GM12878 (cell line): ENCODE results near the gene DQX1. TPM values are rescaled to one million over a fixed set of nuclear protein-coding genes. Genes with fewer than 3 reads are reported as not detected.

Experiments
- ATAC-seq: fragments of 200-7000 bp; cut with Tn5 transposase; 3 replicates; pipeline ENCODE4 v1.9.1; 2020; ENCODE audit warnings: mild to moderate bottlenecking, moderate library complexity
- BruUV-seq: library from RNA; stranded (reverse); fragments of 400-500 nt; replicated peaks from 2 replicates; lab custom pipeline; 2021; lab: Mats Ljungman, UMichigan
- CTCF ChIA-PET: fragments of 300-600 bp; sonication (Branson Sonifier 250); formaldehyde crosslinking; extraction: SDS; loops from one replicate; lab custom pipeline; 2021; ENCODE audit warnings: inconsistent platforms; lab: Yijun Ruan, JAX
- POLR2A ChIA-PET: fragments of 350-600 bp; formaldehyde crosslinking; extraction: SDS; loops from one replicate; lab custom pipeline; 2021; ENCODE audit warnings: inconsistent platforms; lab: Charles Lee
- RAD21 ChIA-PET: fragments of 300-600 bp; sonication (Branson Sonifier 250); formaldehyde crosslinking; loops from one replicate; lab custom pipeline; 2023; ENCODE audit warnings: antibody characterized with exemption; ENCODE audit not compliant: unreplicated experiment; lab: Charles Lee
- SMC1A ChIA-PET: fragments of 300-600 bp; sonication (Branson Sonifier 250); formaldehyde crosslinking; loops from one replicate; lab custom pipeline; 2023; ENCODE audit not compliant: unreplicated experiment, uncharacterized antibody; lab: Charles Lee
- DNase-seq: peaks from one replicate; pipeline ENCODE4 v3.0.0-alpha.2; 2011; ENCODE audit warnings: low read depth, low spot score
- FAIRE-seq: peaks from 3 replicates; lab custom pipeline; 2011; peaks lifted over from hg19 to GRCh38; lab: Jason Lieb, UNC
- H2AFZ ChIP-seq: 2 replicates; pipeline ENCODE4 v1.6.0; 2011; ENCODE audit warnings: low read depth, low read length, control low read depth; ENCODE audit not compliant: control insufficient read depth
- H3K27ac ChIP-seq: 2 replicates; pipeline ENCODE4 v1.5.1; 2011; ENCODE audit warnings: control low read depth; ENCODE audit not compliant: control insufficient read depth, insufficient read depth
- H3K27me3 ChIP-seq, 2 experiments: replicated peaks in 1 of 2; 2 replicates each; pipeline versions ENCODE4 v1.6.0 to v1.6.1; 2011; ENCODE audit warnings: low read length in 1 of 2; ENCODE audit not compliant: control insufficient read depth in 2 of 2, insufficient read depth in 2 of 2
- H3K36me3 ChIP-seq, 2 experiments: 2 replicates each; pipeline ENCODE4 v1.5.1; 2011; ENCODE audit warnings: low read length in 1 of 2; ENCODE audit not compliant: control insufficient read depth in 2 of 2, insufficient read depth in 2 of 2
- H3K4me1 ChIP-seq: 2 replicates; pipeline ENCODE4 v1.6.1; 2011; ENCODE audit warnings: mild to moderate bottlenecking, low read length, moderate library complexity, mixed read lengths; ENCODE audit not compliant: control insufficient read depth, insufficient read depth
- H3K4me2 ChIP-seq: 2 replicates; pipeline ENCODE4 v1.6.0; 2011; ENCODE audit warnings: control low read depth; ENCODE audit not compliant: control insufficient read depth, insufficient read depth
- H3K4me3 ChIP-seq: fragments of 200-600 bp; sonication (generic); 2 replicates; pipeline ENCODE4 v1.5.1; 2016
- H3K79me2 ChIP-seq: 2 replicates; pipeline ENCODE4 v1.6.0; 2011; ENCODE audit warnings: low read length; ENCODE audit not compliant: control insufficient read depth, insufficient read depth
- H3K9ac ChIP-seq: 2 replicates; pipeline ENCODE4 v1.8.0; 2011; ENCODE audit warnings: low read length, control low read depth, mixed read lengths; ENCODE audit not compliant: control insufficient read depth, insufficient read depth
- H3K9me3 ChIP-seq: replicated peaks from 3 replicates; pipeline ENCODE4 v1.5.1; 2011; ENCODE audit warnings: mild to moderate bottlenecking, low read length; ENCODE audit not compliant: control insufficient read depth, insufficient read depth
- H4K20me1 ChIP-seq: 2 replicates; pipeline ENCODE4 v1.6.0; 2011; ENCODE audit not compliant: control insufficient read depth, insufficient read depth
- RAD51 ChIP-seq: fragments of 450-650 bp; IDR thresholded peaks from 2 replicates; pipeline ENCODE4 v1.6.1; 2016; ENCODE audit warnings: moderate library complexity, mild to moderate bottlenecking, inconsistent platforms
- WGBS: methylation state at CpG from one replicate; pipeline ENCODE4 v1.1.6; 2016; ENCODE audit warnings: low lambda C conversion rate; ENCODE audit not compliant: insufficient replicate concordance, insufficient coverage; ENCODE audit errors: missing lambda C conversion rate; 5-methylcytosine and 5-hydroxymethylcytosine counted together
- in situ Hi-C: fragments of 300-500 bp; cut with MboI; formaldehyde crosslinking; loops from 9 replicates; pipeline ENCODE4 v1.14.3; 2018; ENCODE audit warnings: mixed read lengths
- intact Hi-C: fragments of 100-400 bp; cut with micrococcal nuclease; formaldehyde crosslinking; loops from one replicate; pipeline ENCODE4 v1.14.2; 2022; ENCODE audit not compliant: unreplicated experiment
- polyA plus RNA-seq, 11 experiments: library from polyadenylated mRNA; depleted of rRNA in 4 of 11; unstranded in 6 of 11; stranded (reverse) in 5 of 11; fragments of >200 nt; fragmentation: Nextera tagmentation in 4 of 11; fragmentation: Illumina TruSeq in 1 of 11; extraction: Ambion mirVana in 4 of 11; extraction: Trizol in 1 of 11; gene quantifications; 1 replicate in 1 of 11; 2 replicates in 10 of 11; pipeline versions ENCODE4 v1.2.1 to v1.2.3, GENCODE V29; 2011 to 2016; ENCODE audit warnings: inconsistent platforms in 2 of 11, missing spikeins in 2 of 11, low read depth in 1 of 11
- total RNA-seq, 4 experiments: library from RNA; depleted of rRNA in 3 of 4; stranded (reverse); fragments of >200 nt in 3 of 4; fragmentation: Illumina TruSeq in 1 of 4; extraction: Trizol in 1 of 4; gene quantifications; 2 replicates each; pipeline versions ENCODE4 v1.2.1 to v1.2.3, GENCODE V29; 2013 to 2021
- TF ChIP-seq, protein P1 (sequence below): fragments of 450-650 bp; IDR thresholded peaks from 2 replicates; pipeline ENCODE4 v1.6.1; 2016; ENCODE audit warnings: mild to moderate bottlenecking
- TF ChIP-seq, protein P2 (sequence below): IDR thresholded peaks from 2 replicates; pipeline ENCODE4 v1.6.1; 2011; ENCODE audit warnings: borderline replicate concordance, low read depth, mild to moderate bottlenecking, moderate library complexity, mixed read lengths, low read length; ENCODE audit not compliant: insufficient read depth; ENCODE audit errors: extremely low read length
- TF ChIP-seq, protein P3 (sequence below): fragments of 450-650 bp; IDR thresholded peaks from 2 replicates; pipeline ENCODE4 v1.6.1; 2016; ENCODE audit warnings: mild to moderate bottlenecking

Gene DQX1
- total and polyA plus RNA-seq, 10 of the 15 experiments (the other 5 are each of a cell fraction or from before 2014, with no cell fraction given): 0.34 to 2.1 (median 0.86) TPM

DNA sequence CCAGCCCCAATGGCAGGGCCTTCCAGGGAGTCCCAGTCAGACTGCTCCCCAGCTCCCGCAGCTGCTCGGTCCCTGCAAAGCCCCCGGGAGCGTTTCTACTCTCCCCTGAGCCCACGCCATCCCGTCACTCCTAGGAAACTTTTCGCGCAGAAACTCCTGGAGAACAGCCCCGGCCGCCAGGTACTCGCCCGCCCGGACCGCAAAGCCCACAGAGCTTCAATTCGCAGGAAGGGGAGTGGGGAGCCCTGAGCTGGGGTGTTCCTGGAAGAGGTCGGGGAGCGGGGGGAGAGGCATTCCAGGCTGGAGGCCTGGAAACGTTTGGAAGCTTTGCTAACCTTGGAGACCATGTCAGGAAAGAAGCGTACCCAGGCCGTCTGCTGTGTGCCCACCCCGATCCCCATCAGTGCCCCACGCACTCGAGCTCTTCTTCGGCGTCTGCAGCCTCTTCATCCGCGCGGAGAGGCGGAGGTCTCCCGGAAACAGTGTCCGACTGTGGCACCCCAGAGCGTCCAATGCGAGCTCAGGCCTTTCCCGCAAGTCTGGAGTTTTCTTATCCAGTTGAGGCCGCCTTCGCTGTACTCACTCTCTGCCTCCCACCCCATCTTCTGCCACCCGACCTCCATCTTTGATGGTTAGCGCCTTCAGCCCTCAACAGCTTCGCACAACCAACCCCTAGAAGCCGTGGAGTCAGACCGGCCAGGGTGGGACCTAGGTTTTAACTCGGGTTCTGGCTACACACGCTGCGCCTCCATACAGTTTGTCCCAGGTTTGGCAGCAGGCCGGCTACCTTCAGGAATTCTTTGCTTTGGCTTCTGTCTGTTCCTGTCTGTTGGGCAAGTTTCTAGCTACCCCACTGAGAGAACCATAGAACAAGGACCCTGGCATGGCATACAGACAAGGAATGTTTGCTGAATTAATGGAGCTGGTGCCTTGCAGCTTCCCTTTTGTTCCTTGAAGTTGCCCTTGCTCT lies 22.2 kb downstream of the DQX1 start:
- TF ChIP-seq, protein P1, sequence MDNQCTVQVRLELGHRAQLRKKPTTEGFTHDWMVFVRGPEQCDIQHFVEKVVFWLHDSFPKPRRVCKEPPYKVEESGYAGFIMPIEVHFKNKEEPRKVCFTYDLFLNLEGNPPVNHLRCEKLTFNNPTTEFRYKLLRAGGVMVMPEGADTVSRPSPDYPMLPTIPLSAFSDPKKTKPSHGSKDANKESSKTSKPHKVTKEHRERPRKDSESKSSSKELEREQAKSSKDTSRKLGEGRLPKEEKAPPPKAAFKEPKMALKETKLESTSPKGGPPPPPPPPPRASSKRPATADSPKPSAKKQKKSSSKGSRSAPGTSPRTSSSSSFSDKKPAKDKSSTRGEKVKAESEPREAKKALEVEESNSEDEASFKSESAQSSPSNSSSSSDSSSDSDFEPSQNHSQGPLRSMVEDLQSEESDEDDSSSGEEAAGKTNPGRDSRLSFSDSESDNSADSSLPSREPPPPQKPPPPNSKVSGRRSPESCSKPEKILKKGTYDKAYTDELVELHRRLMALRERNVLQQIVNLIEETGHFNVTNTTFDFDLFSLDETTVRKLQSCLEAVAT: peak; percentile 41; the same call in 1 of the 2 replicates
- peak; percentile 36; the same call in 1 of the 2 replicates for TF ChIP-seq RAD51
- TF ChIP-seq, protein P2, sequence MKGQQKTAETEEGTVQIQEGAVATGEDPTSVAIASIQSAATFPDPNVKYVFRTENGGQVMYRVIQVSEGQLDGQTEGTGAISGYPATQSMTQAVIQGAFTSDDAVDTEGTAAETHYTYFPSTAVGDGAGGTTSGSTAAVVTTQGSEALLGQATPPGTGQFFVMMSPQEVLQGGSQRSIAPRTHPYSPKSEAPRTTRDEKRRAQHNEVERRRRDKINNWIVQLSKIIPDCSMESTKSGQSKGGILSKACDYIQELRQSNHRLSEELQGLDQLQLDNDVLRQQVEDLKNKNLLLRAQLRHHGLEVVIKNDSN: peak; percentile 22
- TF ChIP-seq, protein P3, sequence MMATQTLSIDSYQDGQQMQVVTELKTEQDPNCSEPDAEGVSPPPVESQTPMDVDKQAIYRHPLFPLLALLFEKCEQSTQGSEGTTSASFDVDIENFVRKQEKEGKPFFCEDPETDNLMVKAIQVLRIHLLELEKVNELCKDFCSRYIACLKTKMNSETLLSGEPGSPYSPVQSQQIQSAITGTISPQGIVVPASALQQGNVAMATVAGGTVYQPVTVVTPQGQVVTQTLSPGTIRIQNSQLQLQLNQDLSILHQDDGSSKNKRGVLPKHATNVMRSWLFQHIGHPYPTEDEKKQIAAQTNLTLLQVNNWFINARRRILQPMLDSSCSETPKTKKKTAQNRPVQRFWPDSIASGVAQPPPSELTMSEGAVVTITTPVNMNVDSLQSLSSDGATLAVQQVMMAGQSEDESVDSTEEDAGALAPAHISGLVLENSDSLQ: no peak
- intact Hi-C loops (loop anchor here (2.0 kb wide), 1 partner anchor 21 kb away; the partner anchor contains the start of genes CCDC142 and TTC31), in situ Hi-C loops (no loop called here)
- FAIRE-seq: no peak
- SMC1A ChIA-PET: interaction anchor here (1.2 to 7.0 kb wide), 12 partner anchors 15 to 89 kb away, joined by 3 to 71 read pairs (median 6); partner anchors contain the start of genes CCDC142, DQX1 and TTC31
- Histone ChIP-seq H2AFZ (peak overlapping the region; percentile 85), H3K4me3 (peak overlapping the region; percentile 73), H4K20me1 (no peaks in the 10 kb centered on the region), H3K27ac (no peak overlapping the region), H3K36me3 (peaks cover 0 to 7% of the 10 kb centered on the region in 2 experiments; a peak in 1 of 4 replicates), H3K79me2 (peaks cover 12% of the 10 kb centered on the region), H3K9ac (peak overlapping the region; percentile 14; the same call in 1 of the 2 replicates), H3K27me3 (peaks cover 9 to 17% of the 10 kb centered on the region in 2 experiments; a peak in 3 of 4 replicates), H3K9me3 (no peaks in the 10 kb centered on the region), H3K4me1 (peaks cover 30% of the 10 kb centered on the region), H3K4me2 (peak overlapping the region; percentile 93)
- CTCF ChIA-PET: interaction anchor here (0.7 to 13.9 kb wide), 16 partner anchors 9 to 332 kb away, joined by 3 to 231 read pairs (median 5); partner anchors contain the start of genes AUP1, CCDC142, DQX1 and HTRA2
- RAD21 ChIA-PET: interaction anchor here (0.7 to 3.3 kb wide), 8 partner anchors 26 to 87 kb away, joined by 3 to 21 read pairs (median 3); partner anchors contain the start of genes AUP1 and HTRA2
- POLR2A ChIA-PET: interaction anchor here (0.9 to 2.2 kb wide), 13 partner anchors 13 to 84 kb away, joined by 3 to 10 read pairs (median 5); partner anchors contain the start of genes AUP1, CCDC142, DQX1 and INO80B
- BruUV-seq: no TSS peak
- ATAC-seq: no peak
- 68% methylated on average over 45 of the region's 45 CpGs for WGBS
- DNase-seq: no peak
